Testis (tissue), 3 donors: ENCODE results near the gene TENT4B. TPM values are rescaled to one million over a fixed set of nuclear protein-coding genes. Genes with fewer than 3 reads are reported as not detected.

Source experiments
- DNase-seq: peaks from one replicate; pipeline ENCODE4 v3.0.0-alpha.2; 2019
- H3K27ac ChIP-seq, 2 donors: fragments of 200-600 bp; sonication (generic); one replicate each; pipeline ENCODE4 v1.5.1; 2019
- H3K27me3 ChIP-seq: fragments of 200-600 bp; sonication (generic); one replicate; pipeline ENCODE4 v1.5.1; 2019
- H3K36me3 ChIP-seq: fragments of 200-600 bp; sonication (generic); one replicate; pipeline ENCODE4 v1.5.1; 2017; ENCODE audit warnings: low read depth; ENCODE audit errors: missing control alignments
- H3K4me1 ChIP-seq: fragments of 200-600 bp; sonication (generic); one replicate; pipeline ENCODE4 v1.5.1; 2019
- H3K4me3 ChIP-seq, 2 donors: fragments of 200-600 bp; sonication (generic); one replicate each; pipeline ENCODE4 v1.5.1; 2017 to 2019
- H3K9me3 ChIP-seq: fragments of 200-600 bp; sonication (generic); one replicate; pipeline ENCODE4 v1.5.1; 2017
- POLR2A ChIP-seq: fragments of 450-650 bp; IDR thresholded peaks from one replicate; pipeline ENCODE4 v1.6.1; 2017; ENCODE audit warnings: antibody characterized with exemption, mild to moderate bottlenecking, moderate library complexity
- WGBS, 2 donors: methylation state at CpG; one replicate each; pipeline ENCODE4 v1.1.5; 2018; 5-methylcytosine and 5-hydroxymethylcytosine counted together
- intact Hi-C: fragments of 100-400 bp; cut with DNase I; formaldehyde crosslinking; loops from one replicate; pipeline ENCODE4 v1.15.1; 2023; ENCODE audit warnings: low total_unique reads
- polyA plus RNA-seq: library from polyadenylated mRNA; stranded (reverse); fragments of 350-450 nt; fragmentation: Illumina TruSeq; extraction: RNeasy Lipid Tissue Mini Kit (QIAGEN cat#74804); gene quantifications from one replicate; pipeline ENCODE4 v1.2.3, GENCODE V29; 2014; ENCODE audit warnings: low read depth, low replicate concordance; ENCODE audit not compliant: insufficient read depth
- total RNA-seq, 2 donors: library from RNA; depleted of rRNA; stranded (reverse); fragments of >200 nt; gene quantifications; one replicate each; pipeline ENCODE4 v1.2.3, GENCODE V29; 2016
- TF ChIP-seq, protein P1 (sequence below), 3 experiments: fragments of 450-650 bp in 2 of 3; fragments of 200-600 bp in 1 of 3; sonication (generic) in 1 of 3; IDR thresholded peaks; one replicate each; pipeline ENCODE4 v1.5.1; 2016 to 2019; ENCODE audit warnings: antibody characterized with exemption in 3 of 3, mild to moderate bottlenecking in 2 of 3, moderate library complexity in 1 of 3

Gene TENT4B
- total and polyA plus RNA-seq, 3 donors from 2014 or later: 27.5 to 56.6 (median 37.6) TPM

DNA sequence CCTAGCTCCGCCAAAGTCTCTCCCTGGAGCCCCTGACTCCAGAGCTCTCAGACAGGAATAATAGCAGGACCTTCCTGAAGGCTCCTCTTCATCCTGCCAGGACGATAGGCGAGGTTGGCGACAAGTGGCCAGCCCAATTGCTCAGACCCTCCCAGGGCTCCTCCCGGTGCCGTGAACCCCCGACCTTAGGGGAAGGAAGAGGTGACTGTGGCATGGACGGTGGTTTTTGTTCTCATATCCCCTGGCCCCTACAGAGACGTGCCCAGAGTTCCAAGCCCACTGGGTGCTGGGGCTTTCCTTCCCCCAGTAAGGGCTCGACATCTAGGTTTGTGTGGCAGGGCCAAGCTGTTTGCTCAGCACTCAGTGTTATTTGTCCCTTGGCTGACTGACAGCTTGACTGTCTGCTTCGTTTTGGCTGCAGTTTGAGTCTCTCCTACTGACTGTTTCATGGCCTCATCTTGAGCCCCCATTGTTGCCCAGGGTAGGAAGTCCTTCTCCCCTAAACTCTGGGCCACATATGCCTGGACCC, 108.7 kb downstream of the TENT4B start:
- H3K4me1 ChIP-seq: peaks cover 15% of the 10 kb centered on the region
- H3K27me3 ChIP-seq: no peaks in the 10 kb centered on the region
- no peaks in the 10 kb centered on the region for H3K9me3 ChIP-seq
- intact Hi-C loops: no loop called here
- H3K4me3 ChIP-seq: no peak overlapping the region
- H3K27ac ChIP-seq: no peak overlapping the region
- no peak for DNase-seq
- no peak for TF ChIP-seq POLR2A
- TF ChIP-seq, protein P1, sequence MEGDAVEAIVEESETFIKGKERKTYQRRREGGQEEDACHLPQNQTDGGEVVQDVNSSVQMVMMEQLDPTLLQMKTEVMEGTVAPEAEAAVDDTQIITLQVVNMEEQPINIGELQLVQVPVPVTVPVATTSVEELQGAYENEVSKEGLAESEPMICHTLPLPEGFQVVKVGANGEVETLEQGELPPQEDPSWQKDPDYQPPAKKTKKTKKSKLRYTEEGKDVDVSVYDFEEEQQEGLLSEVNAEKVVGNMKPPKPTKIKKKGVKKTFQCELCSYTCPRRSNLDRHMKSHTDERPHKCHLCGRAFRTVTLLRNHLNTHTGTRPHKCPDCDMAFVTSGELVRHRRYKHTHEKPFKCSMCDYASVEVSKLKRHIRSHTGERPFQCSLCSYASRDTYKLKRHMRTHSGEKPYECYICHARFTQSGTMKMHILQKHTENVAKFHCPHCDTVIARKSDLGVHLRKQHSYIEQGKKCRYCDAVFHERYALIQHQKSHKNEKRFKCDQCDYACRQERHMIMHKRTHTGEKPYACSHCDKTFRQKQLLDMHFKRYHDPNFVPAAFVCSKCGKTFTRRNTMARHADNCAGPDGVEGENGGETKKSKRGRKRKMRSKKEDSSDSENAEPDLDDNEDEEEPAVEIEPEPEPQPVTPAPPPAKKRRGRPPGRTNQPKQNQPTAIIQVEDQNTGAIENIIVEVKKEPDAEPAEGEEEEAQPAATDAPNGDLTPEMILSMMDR (IDR thresholded peaks at IDR 0.05): no peak
- WGBS, 2 donors: 76 to 87% methylated on average over 11 of the region's 11 CpGs
- H3K36me3 ChIP-seq: no peaks in the 10 kb centered on the region

- no peaks in the 10 kb centered on the region for H3K27me3 ChIP-seq
- H3K9me3 ChIP-seq: no peaks in the 10 kb centered on the region
- TF ChIP-seq POLR2A: no peak
- TF ChIP-seq, protein P1 (IDR thresholded peaks at IDR 0.05): no peak
- 74 to 90% methylated on average over 9 to 16 of the region's 16 CpGs for WGBS, 2 donors
- H3K4me3 ChIP-seq: no peak overlapping the region
- intact Hi-C loops: no loop called here
- no peaks in the 10 kb centered on the region for H3K36me3 ChIP-seq
- no peak overlapping the region for H3K27ac ChIP-seq
- H3K4me1 ChIP-seq: peaks cover 15% of the 10 kb centered on the region
- DNase-seq: no peak
Observed at GRCh38 chr16:50263060-50263909, 110.2 kb downstream of the TENT4B start.

- TF ChIP-seq, protein P1 (IDR thresholded peaks at IDR 0.05): no peak
- no peak for TF ChIP-seq POLR2A
- Histone ChIP-seq H3K4me3 (no peak overlapping the region), H3K36me3 (no peaks in the 10 kb centered on the region), H3K27ac (no peak overlapping the region), H3K9me3 (no peaks in the 10 kb centered on the region), H3K27me3 (no peaks in the 10 kb centered on the region), H3K4me1 (peaks cover 13% of the 10 kb centered on the region)
- no peak for DNase-seq
- 87 to 90% methylated on average over 8 of the region's 8 CpGs for WGBS, 2 donors
- intact Hi-C loops: no loop called here
Observed at GRCh38 chr16:50263940-50264929, 111.1 kb downstream of the TENT4B start.

DNA sequence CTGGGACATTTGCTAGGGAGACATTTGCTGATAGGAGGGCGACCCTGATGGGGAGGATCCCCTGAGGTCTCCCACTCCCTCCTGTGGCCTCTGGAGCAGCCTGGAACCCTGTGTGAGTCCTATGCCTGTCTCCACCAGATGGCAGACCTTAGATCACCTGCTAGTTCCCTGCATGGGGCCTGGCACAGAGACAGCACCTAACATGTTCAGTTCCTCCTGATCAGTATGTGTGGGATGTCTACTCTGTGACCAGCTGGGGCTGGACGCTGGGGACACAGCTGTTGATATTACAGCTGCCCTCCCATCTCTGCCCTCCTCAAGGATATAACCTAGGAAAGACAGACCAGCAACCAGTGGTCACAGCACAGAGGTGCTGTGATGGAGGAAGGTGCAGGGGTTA, 112.2 kb downstream of the TENT4B start:
- intact Hi-C loops: no loop called here
- TF ChIP-seq, protein P1 (IDR thresholded peaks at IDR 0.05): no peak
- no peak for TF ChIP-seq POLR2A
- Histone ChIP-seq H3K9me3 (no peaks in the 10 kb centered on the region), H3K4me3 (no peak overlapping the region), H3K27ac (no peak overlapping the region), H3K36me3 (no peaks in the 10 kb centered on the region), H3K4me1 (peaks cover 5% of the 10 kb centered on the region), H3K27me3 (no peaks in the 10 kb centered on the region)
- no peak for DNase-seq
- 54 to 83% methylated on average over 1 to 2 of the region's 2 CpGs for WGBS, 2 donors
